Astrocyte (in vitro differentiated cells and primary cell): ENCODE results near the gene VN1R5. TPM values are rescaled to one million over a fixed set of nuclear protein-coding genes. Genes with fewer than 3 reads are reported as not detected.
"Not testable (repeated sequence)": the region's sequence is repeated elsewhere in the genome, so short reads cannot be mapped to it uniquely, and the experiment has no call there.

Experiments used
- DNase-seq: peaks from one replicate; pipeline ENCODE4 v3.0.0-alpha.2; 2010; ENCODE audit warnings: low read depth
- FAIRE-seq: peaks from 2 replicates; lab custom pipeline; 2011; peaks lifted over from hg19 to GRCh38; lab: Jason Lieb, UNC
- H2AFZ ChIP-seq: 2 replicates; pipeline ENCODE4 v1.6.0; 2012; ENCODE audit warnings: low read depth, low read length, inconsistent platforms
- H3K27ac ChIP-seq: 2 replicates; pipeline ENCODE4 v1.5.1; 2011; ENCODE audit warnings: low read depth, low read length, inconsistent platforms
- H3K27me3 ChIP-seq: 2 replicates; pipeline ENCODE4 v1.6.0; 2011; ENCODE audit warnings: low read length, inconsistent platforms; ENCODE audit not compliant: insufficient read depth
- H3K36me3 ChIP-seq: 2 replicates; pipeline ENCODE4 v1.5.1; 2011; ENCODE audit warnings: low read length, inconsistent platforms; ENCODE audit not compliant: insufficient read depth
- H3K4me1 ChIP-seq: 2 replicates; pipeline ENCODE4 v1.5.1; 2011; ENCODE audit warnings: low read length, inconsistent platforms; ENCODE audit not compliant: insufficient read depth
- H3K4me2 ChIP-seq: 2 replicates; pipeline ENCODE4 v1.6.0; 2012; ENCODE audit warnings: low read length, inconsistent platforms
- H3K4me3 ChIP-seq: 2 replicates; pipeline ENCODE4 v1.5.1; 2011; ENCODE audit warnings: low read depth, mild to moderate bottlenecking, low read length, inconsistent platforms; ENCODE audit not compliant: insufficient read depth
- H3K79me2 ChIP-seq: 2 replicates; pipeline ENCODE4 v1.6.0; 2012; ENCODE audit warnings: mild to moderate bottlenecking, low read length, inconsistent platforms; ENCODE audit not compliant: insufficient read depth
- H3K9ac ChIP-seq: 2 replicates; pipeline ENCODE4 v1.6.0; 2012; ENCODE audit warnings: mild to moderate bottlenecking, low read length, inconsistent platforms
- H3K9me3 ChIP-seq: 2 replicates; pipeline ENCODE4 v1.5.1; 2012; ENCODE audit warnings: low read depth, mild to moderate bottlenecking, low read length, inconsistent platforms; ENCODE audit not compliant: insufficient read depth
- H4K20me1 ChIP-seq: 2 replicates; pipeline ENCODE4 v1.6.0; 2012; ENCODE audit warnings: low read length, inconsistent platforms; ENCODE audit not compliant: insufficient read depth
- H3K27ac Mint-ChIP-seq: one replicate; pipeline ENCODE4 v1.8.0; 2021; ENCODE audit warnings: mild to moderate bottlenecking, mixed read lengths; ENCODE audit not compliant: unreplicated experiment
- H3K27me3 Mint-ChIP-seq: one replicate; pipeline ENCODE4 v1.8.0; 2021; ENCODE audit warnings: low read depth, mixed read lengths; ENCODE audit not compliant: unreplicated experiment
- H3K36me3 Mint-ChIP-seq: one replicate; pipeline ENCODE4 v1.8.0; 2021; ENCODE audit warnings: low read depth, mixed read lengths; ENCODE audit not compliant: unreplicated experiment
- H3K4me1 Mint-ChIP-seq: one replicate; pipeline ENCODE4 v1.8.0; 2021; ENCODE audit warnings: low read depth, mixed read lengths; ENCODE audit not compliant: unreplicated experiment
- H3K4me3 Mint-ChIP-seq: one replicate; pipeline ENCODE4 v1.8.0; 2021; ENCODE audit warnings: mild to moderate bottlenecking, moderate library complexity, mixed read lengths; ENCODE audit not compliant: unreplicated experiment
- H3K9me3 Mint-ChIP-seq: one replicate; pipeline ENCODE4 v1.8.0; 2021; ENCODE audit warnings: mild to moderate bottlenecking, mixed read lengths; ENCODE audit not compliant: unreplicated experiment
- CTCF ChIP-seq: IDR thresholded peaks from 2 replicates; pipeline ENCODE4 v1.5.1; 2011; ENCODE audit warnings: low read depth, mild to moderate bottlenecking, inconsistent platforms, low read length, moderate library complexity; ENCODE audit not compliant: insufficient read depth
- EZH2 ChIP-seq: IDR thresholded peaks from 2 replicates; pipeline ENCODE4 v1.6.1; 2012; ENCODE audit warnings: mild to moderate bottlenecking, low read length, inconsistent platforms; ENCODE audit not compliant: insufficient read depth
- total RNA-seq: library from RNA; stranded (reverse); gene quantifications from 2 replicates; pipeline ENCODE4 v1.2.1, GENCODE V29; 2021

Gene VN1R5
- total RNA-seq, 1 donor from 2014 or later: not detected

- H3K9me3 Mint-ChIP-seq: peaks cover 6% of the 10 kb centered on the region
- Histone ChIP-seq H3K79me2 (no peaks in the 10 kb centered on the region), H3K36me3 (no peaks in the 10 kb centered on the region), H3K9me3 (no peaks in the 10 kb centered on the region), H3K4me3 (no peak overlapping the region), H3K27me3 (no peaks in the 10 kb centered on the region), H2AFZ (no peak overlapping the region), H3K4me1 (no peaks in the 10 kb centered on the region), H3K27ac (no peak overlapping the region), H3K4me2 (no peak overlapping the region), H4K20me1 (no peaks in the 10 kb centered on the region), H3K9ac (no peak overlapping the region)
- H3K4me3 Mint-ChIP-seq: no peak overlapping the region
- no peak overlapping the region for H3K27ac Mint-ChIP-seq
- peaks cover 4% of the 10 kb centered on the region for H3K27me3 Mint-ChIP-seq
- peaks cover 3% of the 10 kb centered on the region for H3K36me3 Mint-ChIP-seq
- no peak for DNase-seq
- no peak for FAIRE-seq
- TF ChIP-seq EZH2 (no peak), CTCF (no peak)
- H3K4me1 Mint-ChIP-seq: no peaks in the 10 kb centered on the region
These were observed 37.7 kb upstream of the VN1R5 start for GRCh38 chr1:247218121-247218651.

GRCh38 chr1:247220280-247220679, 35.6 kb upstream of the VN1R5 start:
- peaks cover 21% of the 10 kb centered on the region for H3K9me3 Mint-ChIP-seq
- not testable (repeated sequence) for H3K27me3 Mint-ChIP-seq, H3K36me3 Mint-ChIP-seq, H3K9ac ChIP-seq, H4K20me1 ChIP-seq, H3K27me3 ChIP-seq, H2AFZ ChIP-seq, H3K9me3 ChIP-seq, H3K27ac ChIP-seq, H3K4me1 Mint-ChIP-seq, H3K4me2 ChIP-seq, H3K4me3 ChIP-seq, H3K4me1 ChIP-seq, H3K4me3 Mint-ChIP-seq, FAIRE-seq, H3K36me3 ChIP-seq, H3K27ac Mint-ChIP-seq, DNase-seq, H3K79me2 ChIP-seq

GRCh38 chr1:247222840-247223239, 33.0 kb upstream of the VN1R5 start:
- no peak overlapping the region for H3K4me3 Mint-ChIP-seq
- Histone ChIP-seq H3K9me3 (peaks cover 2% of the 10 kb centered on the region), H4K20me1 (no peaks in the 10 kb centered on the region), H3K27ac (no peak overlapping the region), H3K27me3 (no peaks in the 10 kb centered on the region), H3K4me1 (no peaks in the 10 kb centered on the region), H3K4me3 (no peak overlapping the region), H3K36me3 (no peaks in the 10 kb centered on the region), H3K9ac (no peak overlapping the region), H3K79me2 (no peaks in the 10 kb centered on the region), H3K4me2 (no peak overlapping the region), H2AFZ (no peak overlapping the region)
- H3K36me3 Mint-ChIP-seq: peaks cover 3% of the 10 kb centered on the region
- TF ChIP-seq EZH2 (no peak), CTCF (no peak)
- H3K4me1 Mint-ChIP-seq: no peaks in the 10 kb centered on the region
- peaks cover 22% of the 10 kb centered on the region for H3K9me3 Mint-ChIP-seq
- H3K27me3 Mint-ChIP-seq: peaks cover 4% of the 10 kb centered on the region
- no peak overlapping the region for H3K27ac Mint-ChIP-seq
- DNase-seq (no peak), FAIRE-seq (no peak)
